B cell (primary cell): ENCODE data around the gene SPTY2D1. TPM values are rescaled to one million over a fixed set of nuclear protein-coding genes. Genes with fewer than 3 reads are reported as not detected.

Source experiments
- ATAC-seq: fragments of 200-7000 bp; cut with Tn5 transposase; one replicate; pipeline ENCODE4 v1.10.0; 2021; ENCODE audit warnings: low read depth, mild to moderate bottlenecking, moderate number of reproducible peaks, moderate library complexity
- CTCF ChIA-PET: fragments of 350-600 bp; sonication (Branson Sonifier 250); formaldehyde crosslinking; loops from one replicate; lab custom pipeline; 2021; ENCODE audit warnings: antibody characterized with exemption, inconsistent platforms; lab: Charles Lee
- POLR2A ChIA-PET: fragments of 350-600 bp; sonication (Branson Sonifier 250); formaldehyde crosslinking; loops from one replicate; lab custom pipeline; 2021; ENCODE audit warnings: antibody characterized with exemption; lab: Charles Lee
- DNase-seq: peaks from one replicate; pipeline ENCODE4 v3.0.0; 2013
- H2AFZ ChIP-seq: 2 replicates; pipeline ENCODE4 v1.6.1; 2012; ENCODE audit warnings: mild to moderate bottlenecking, low read depth, low read length; ENCODE audit not compliant: insufficient read depth, poor library complexity, severe bottlenecking
- H3K27ac ChIP-seq, 2 donors: 1 replicate in 1 of 2; 2 replicates in 1 of 2; pipeline ENCODE4 v1.5.1; 2012 to 2013; ENCODE audit warnings: low read length in 2 of 2, mild to moderate bottlenecking in 2 of 2, moderate library complexity in 1 of 2
- H3K27me3 ChIP-seq, 4 experiments: fragments of 200-600 bp in 1 of 4; sonication (generic) in 1 of 4; replicated peaks in 1 of 4; 1 replicate in 2 of 4; 2 replicates in 2 of 4; pipeline versions ENCODE4 v1.6.1 to v1.7.0; 2013 to 2016; ENCODE audit warnings: low read length in 3 of 4, mild to moderate bottlenecking in 2 of 4, mixed read lengths in 1 of 4, moderate library complexity in 1 of 4; ENCODE audit not compliant: insufficient read depth in 4 of 4, control insufficient read depth in 3 of 4; ENCODE audit errors: control extremely low read depth in 1 of 4
- H3K36me3 ChIP-seq, 2 experiments: replicated peaks in 1 of 2; 1 replicate in 1 of 2; 2 replicates in 1 of 2; pipeline versions ENCODE4 v1.6.1 to v1.7.1; 2013; ENCODE audit warnings: low read length in 1 of 2; ENCODE audit not compliant: insufficient read depth in 2 of 2, control insufficient read depth in 1 of 2; ENCODE audit errors: control extremely low read depth in 1 of 2, extremely low read depth in 1 of 2
- H3K4me1 ChIP-seq, 2 donors: fragments of 200-600 bp in 1 of 2; sonication (generic) in 1 of 2; 1 replicate in 1 of 2; 2 replicates in 1 of 2; pipeline versions ENCODE4 v1.5.1 to v1.6.1; 2013 to 2017; ENCODE audit warnings: low read length in 2 of 2; ENCODE audit not compliant: control insufficient read depth in 2 of 2, insufficient read depth in 2 of 2
- H3K4me2 ChIP-seq: replicated peaks from 2 replicates; pipeline ENCODE3; 2012; ENCODE audit warnings: mild to moderate bottlenecking, low read depth, low read length; ENCODE audit not compliant: poor library complexity, severe bottlenecking
- H3K4me3 ChIP-seq, 5 experiments: fragments of 200-600 bp in 1 of 5; sonication (generic) in 1 of 5; 1 replicate in 3 of 5; 2 replicates in 2 of 5; pipeline versions ENCODE4 v1.5.1 to v1.7.0; 2011 to 2016; ENCODE audit warnings: low read length in 4 of 5, mild to moderate bottlenecking in 4 of 5, low read depth in 2 of 5, control low read depth in 1 of 5, moderate library complexity in 1 of 5; ENCODE audit not compliant: insufficient read depth in 1 of 5; ENCODE audit errors: control extremely low read depth in 1 of 5, extremely low read depth in 1 of 5
- H3K79me2 ChIP-seq: fragments of 200-600 bp; sonication (generic); one replicate; pipeline ENCODE4 v1.6.0; 2016; ENCODE audit warnings: low read length; ENCODE audit not compliant: control insufficient read depth, insufficient read depth
- H3K9ac ChIP-seq: fragments of 200-600 bp; sonication (generic); 2 replicates; pipeline ENCODE4 v1.6.1; 2017; ENCODE audit warnings: mild to moderate bottlenecking, low read length, moderate library complexity
- H3K9me3 ChIP-seq, 3 donors: one replicate each; pipeline versions ENCODE4 v1.6.1 to v1.7.1; 2013; ENCODE audit warnings: low read length in 2 of 3; ENCODE audit not compliant: control insufficient read depth in 2 of 3, insufficient read depth in 1 of 3; ENCODE audit errors: control extremely low read depth in 1 of 3
- H4K20me1 ChIP-seq: 2 replicates; pipeline ENCODE4 v1.6.0; 2012; ENCODE audit warnings: mild to moderate bottlenecking, low read length; ENCODE audit not compliant: insufficient read depth, control insufficient read depth, poor library complexity, severe bottlenecking
- H3K27ac Mint-ChIP-seq: one replicate; pipeline ENCODE4 v1.8.0; 2021; ENCODE audit warnings: mixed read lengths
- H3K27me3 Mint-ChIP-seq: one replicate; pipeline ENCODE4 v1.8.0; 2021; ENCODE audit warnings: mixed read lengths
- H3K4me1 Mint-ChIP-seq: one replicate; pipeline ENCODE4 v1.8.0; 2021; ENCODE audit warnings: mixed read lengths
- H3K4me3 Mint-ChIP-seq: one replicate; pipeline ENCODE4 v1.8.0; 2021; ENCODE audit warnings: mixed read lengths
- H3K9me3 Mint-ChIP-seq: one replicate; pipeline ENCODE4 v1.8.0; 2022; ENCODE audit warnings: mixed read lengths; ENCODE audit not compliant: insufficient read depth
- EZH2 ChIP-seq: IDR thresholded peaks from 2 replicates; pipeline ENCODE4 v1.6.1; 2012; ENCODE audit warnings: borderline replicate concordance, low read depth, mild to moderate bottlenecking, moderate library complexity, low read length; ENCODE audit not compliant: insufficient read depth, poor library complexity, severe bottlenecking
- WGBS: methylation state at CpG from one replicate; pipeline ENCODE4 v1.1.5; 2013; ENCODE audit warnings: missing lambda C conversion rate; ENCODE audit not compliant: insufficient coverage; 5-methylcytosine and 5-hydroxymethylcytosine counted together
- intact Hi-C: fragments of 100-400 bp; cut with micrococcal nuclease; formaldehyde crosslinking; loops from one replicate; pipeline ENCODE4 v1.10.0; 2022
- polyA plus RNA-seq: library from polyadenylated mRNA; depleted of rRNA; stranded (reverse); fragments of >200 nt; gene quantifications from 2 replicates; pipeline ENCODE4 v1.2.3, GENCODE V29; 2012
- total RNA-seq, 2 donors: library from RNA; stranded (reverse); fragments of 120-200 nt in 1 of 2; gene quantifications; 1 replicate in 1 of 2; 2 replicates in 1 of 2; pipeline versions ENCODE4 v1.2.3 to v1.2.4, GENCODE V29; 2013 to 2022
- TF ChIP-seq, protein P1 (sequence below): fragments of 200-600 bp; IDR thresholded peaks from one replicate; pipeline ENCODE4 v1.8.0; 2022; ENCODE audit warnings: antibody characterized with exemption, mild to moderate bottlenecking

SPTY2D1 gene
- total and polyA plus RNA-seq, 2 donors (not counting 1 experiment from before 2014, with no cell fraction given): 4.7 to 17.8 TPM

DNA sequence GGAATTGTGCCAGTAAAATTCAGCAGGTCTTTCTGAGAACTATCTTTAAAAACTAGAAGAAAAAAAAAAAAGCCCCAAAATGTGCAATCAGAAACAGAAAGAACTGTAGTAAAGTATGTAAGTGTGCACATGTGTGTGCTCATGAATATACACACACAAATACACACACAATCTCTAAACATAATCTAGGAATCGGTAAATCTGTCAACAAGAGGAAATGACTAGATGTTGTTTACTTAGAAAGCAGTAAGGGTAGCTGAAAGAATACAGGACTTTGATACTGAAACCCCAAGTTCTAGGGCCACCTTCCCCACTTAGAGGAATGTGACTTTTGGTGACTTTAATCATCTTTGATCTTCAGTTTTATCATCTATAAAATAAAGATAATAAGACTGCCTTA lies 58.8 kb downstream of the SPTY2D1 start:
- Histone ChIP-seq H3K9me3 (no peaks in the 10 kb centered on the region), H3K4me2 (no peak overlapping the region), H3K79me2 (no peaks in the 10 kb centered on the region), H3K4me3 (no peak overlapping the region), H3K4me1 (no peaks in the 10 kb centered on the region), H3K36me3 (peaks cover 2 to 27% of the 10 kb centered on the region in 2 experiments), H3K9ac (no peak overlapping the region), H2AFZ (no peak overlapping the region), H3K27ac (no peak overlapping the region), H4K20me1 (no peaks in the 10 kb centered on the region), H3K27me3 (no peaks in the 10 kb centered on the region)
- no peak for DNase-seq
- WGBS: no CpG with 5 or more reads among the region's 1 CpG
- POLR2A ChIA-PET: no interaction called here
- no peaks in the 10 kb centered on the region for H3K4me1 Mint-ChIP-seq
- CTCF ChIA-PET: no interaction called here
- no peak overlapping the region for H3K27ac Mint-ChIP-seq
- no peak overlapping the region for H3K4me3 Mint-ChIP-seq
- ATAC-seq: no peak
- TF ChIP-seq, protein P1, sequence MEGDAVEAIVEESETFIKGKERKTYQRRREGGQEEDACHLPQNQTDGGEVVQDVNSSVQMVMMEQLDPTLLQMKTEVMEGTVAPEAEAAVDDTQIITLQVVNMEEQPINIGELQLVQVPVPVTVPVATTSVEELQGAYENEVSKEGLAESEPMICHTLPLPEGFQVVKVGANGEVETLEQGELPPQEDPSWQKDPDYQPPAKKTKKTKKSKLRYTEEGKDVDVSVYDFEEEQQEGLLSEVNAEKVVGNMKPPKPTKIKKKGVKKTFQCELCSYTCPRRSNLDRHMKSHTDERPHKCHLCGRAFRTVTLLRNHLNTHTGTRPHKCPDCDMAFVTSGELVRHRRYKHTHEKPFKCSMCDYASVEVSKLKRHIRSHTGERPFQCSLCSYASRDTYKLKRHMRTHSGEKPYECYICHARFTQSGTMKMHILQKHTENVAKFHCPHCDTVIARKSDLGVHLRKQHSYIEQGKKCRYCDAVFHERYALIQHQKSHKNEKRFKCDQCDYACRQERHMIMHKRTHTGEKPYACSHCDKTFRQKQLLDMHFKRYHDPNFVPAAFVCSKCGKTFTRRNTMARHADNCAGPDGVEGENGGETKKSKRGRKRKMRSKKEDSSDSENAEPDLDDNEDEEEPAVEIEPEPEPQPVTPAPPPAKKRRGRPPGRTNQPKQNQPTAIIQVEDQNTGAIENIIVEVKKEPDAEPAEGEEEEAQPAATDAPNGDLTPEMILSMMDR: no peak
- no peak for TF ChIP-seq EZH2
- intact Hi-C loops: no loop called here
- no peaks in the 10 kb centered on the region for H3K9me3 Mint-ChIP-seq
- no peaks in the 10 kb centered on the region for H3K27me3 Mint-ChIP-seq

DNA sequence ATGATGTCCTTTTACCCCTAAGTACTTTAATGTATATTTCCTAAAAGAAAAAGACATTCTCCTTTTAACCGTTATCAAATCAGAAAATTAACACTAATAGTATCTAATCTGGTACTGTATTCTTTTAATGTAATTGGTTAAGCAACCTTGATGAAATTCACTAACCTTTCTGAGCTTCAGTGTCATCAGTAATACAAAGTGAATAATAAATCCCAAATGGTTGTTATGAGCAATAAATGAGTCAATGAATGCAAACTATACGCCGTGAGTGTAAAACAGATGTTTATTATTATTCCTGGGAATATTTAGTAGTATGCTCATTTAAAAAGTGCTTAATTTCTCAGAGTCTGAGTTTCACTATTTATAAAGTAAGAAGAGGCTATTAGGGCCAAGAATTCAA lies 67.1 kb downstream of the SPTY2D1 start:
- no CpG with 5 or more reads among the region's 3 CpGs for WGBS
- no peak overlapping the region for H3K4me3 Mint-ChIP-seq
- no peaks in the 10 kb centered on the region for H3K36me3 ChIP-seq
- no peaks in the 10 kb centered on the region for H3K4me1 Mint-ChIP-seq
- no peaks in the 10 kb centered on the region for H4K20me1 ChIP-seq
- ATAC-seq (no peak), DNase-seq (no peak)
- no peak overlapping the region for H2AFZ ChIP-seq
- no peaks in the 10 kb centered on the region for H3K27me3 ChIP-seq
- no peak overlapping the region for H3K27ac Mint-ChIP-seq
- intact Hi-C loops: no loop called here
- H3K4me2 ChIP-seq: no peak overlapping the region
- no peaks in the 10 kb centered on the region for H3K4me1 ChIP-seq
- H3K9ac ChIP-seq: no peak overlapping the region
- H3K27ac ChIP-seq: no peak overlapping the region
- H3K27me3 Mint-ChIP-seq: no peaks in the 10 kb centered on the region
- no peaks in the 10 kb centered on the region for H3K9me3 Mint-ChIP-seq
- no peaks in the 10 kb centered on the region for H3K9me3 ChIP-seq
- CTCF ChIA-PET: no interaction called here
- TF ChIP-seq, protein P1: no peak
- TF ChIP-seq EZH2: no peak
- POLR2A ChIA-PET: no interaction called here
- no peaks in the 10 kb centered on the region for H3K79me2 ChIP-seq
- no peak overlapping the region for H3K4me3 ChIP-seq
